Measurements from ENCODE around the gene RBM20. TPM values are rescaled to one million over a fixed set of nuclear protein-coding genes. Genes with fewer than 3 reads are reported as not detected.

Gene RBM20
- total and polyA plus RNA-seq, 2 of the 13 experiments (the other 11 are each of a cell fraction or from before 2014, with no cell fraction given) = 0.02 to 0.22 TPM

GRCh38 chr10:110872145-110872983, 228.2 kb downstream of the RBM20 start (continued):
- TF ChIP-seq ZNF770 (CRISPR knock-in tag; IDR thresholded peaks at IDR 0.05) (0 out of 2 replicates have a peak, but pooled peaks have one; percentile 10), SP1 (IDR thresholded peaks at IDR 0.05) (no peak), SP1 (CRISPR knock-in tag; IDR thresholded peaks at IDR 0.05) (0 out of 2 replicates have a peak, but pooled peaks have one; percentile 23), ZBTB8A (CRISPR knock-in tag; IDR thresholded peaks at IDR 0.05; ENCODE audit: borderline replicate concordance, low read depth) (no peak), HOXA5 (CRISPR knock-in tag; IDR thresholded peaks at IDR 0.05) (peak; percentile 48), FOXJ3 (CRISPR knock-in tag; IDR thresholded peaks at IDR 0.05; ENCODE audit: borderline replicate concordance) (no peak), ZNF264 (CRISPR knock-in tag; IDR thresholded peaks at IDR 0.05) (no peak), MTF2 (CRISPR knock-in tag; IDR thresholded peaks at IDR 0.05; ENCODE audit: borderline replicate concordance) (no peak), FOXK2 (IDR thresholded peaks at IDR 0.05) (no peak), CBX1 (IDR thresholded peaks at IDR 0.05; ENCODE audit: low read depth) (no peak), ZNF720 (CRISPR knock-in tag; IDR thresholded peaks at IDR 0.05) (no peak)
- TF ChIP-seq, protein P1, sequence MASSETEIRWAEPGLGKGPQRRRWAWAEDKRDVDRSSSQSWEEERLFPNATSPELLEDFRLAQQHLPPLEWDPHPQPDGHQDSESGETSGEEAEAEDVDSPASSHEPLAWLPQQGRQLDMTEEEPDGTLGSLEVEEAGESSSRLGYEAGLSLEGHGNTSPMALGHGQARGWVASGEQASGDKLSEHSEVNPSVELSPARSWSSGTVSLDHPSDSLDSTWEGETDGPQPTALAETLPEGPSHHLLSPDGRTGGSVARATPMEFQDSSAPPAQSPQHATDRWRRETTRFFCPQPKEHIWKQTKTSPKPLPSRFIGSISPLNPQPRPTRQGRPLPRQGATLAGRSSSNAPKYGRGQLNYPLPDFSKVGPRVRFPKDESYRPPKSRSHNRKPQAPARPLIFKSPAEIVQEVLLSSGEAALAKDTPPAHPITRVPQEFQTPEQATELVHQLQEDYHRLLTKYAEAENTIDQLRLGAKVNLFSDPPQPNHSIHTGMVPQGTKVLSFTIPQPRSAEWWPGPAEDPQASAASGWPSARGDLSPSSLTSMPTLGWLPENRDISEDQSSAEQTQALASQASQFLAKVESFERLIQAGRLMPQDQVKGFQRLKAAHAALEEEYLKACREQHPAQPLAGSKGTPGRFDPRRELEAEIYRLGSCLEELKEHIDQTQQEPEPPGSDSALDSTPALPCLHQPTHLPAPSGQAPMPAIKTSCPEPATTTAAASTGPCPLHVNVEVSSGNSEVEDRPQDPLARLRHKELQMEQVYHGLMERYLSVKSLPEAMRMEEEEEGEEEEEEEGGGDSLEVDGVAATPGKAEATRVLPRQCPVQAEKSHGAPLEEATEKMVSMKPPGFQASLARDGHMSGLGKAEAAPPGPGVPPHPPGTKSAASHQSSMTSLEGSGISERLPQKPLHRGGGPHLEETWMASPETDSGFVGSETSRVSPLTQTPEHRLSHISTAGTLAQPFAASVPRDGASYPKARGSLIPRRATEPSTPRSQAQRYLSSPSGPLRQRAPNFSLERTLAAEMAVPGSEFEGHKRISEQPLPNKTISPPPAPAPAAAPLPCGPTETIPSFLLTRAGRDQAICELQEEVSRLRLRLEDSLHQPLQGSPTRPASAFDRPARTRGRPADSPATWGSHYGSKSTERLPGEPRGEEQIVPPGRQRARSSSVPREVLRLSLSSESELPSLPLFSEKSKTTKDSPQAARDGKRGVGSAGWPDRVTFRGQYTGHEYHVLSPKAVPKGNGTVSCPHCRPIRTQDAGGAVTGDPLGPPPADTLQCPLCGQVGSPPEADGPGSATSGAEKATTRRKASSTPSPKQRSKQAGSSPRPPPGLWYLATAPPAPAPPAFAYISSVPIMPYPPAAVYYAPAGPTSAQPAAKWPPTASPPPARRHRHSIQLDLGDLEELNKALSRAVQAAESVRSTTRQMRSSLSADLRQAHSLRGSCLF (CRISPR knock-in tag; IDR thresholded peaks at IDR 0.05; ENCODE audit: borderline replicate concordance) = no peak
- TF ChIP-seq, protein P2, sequence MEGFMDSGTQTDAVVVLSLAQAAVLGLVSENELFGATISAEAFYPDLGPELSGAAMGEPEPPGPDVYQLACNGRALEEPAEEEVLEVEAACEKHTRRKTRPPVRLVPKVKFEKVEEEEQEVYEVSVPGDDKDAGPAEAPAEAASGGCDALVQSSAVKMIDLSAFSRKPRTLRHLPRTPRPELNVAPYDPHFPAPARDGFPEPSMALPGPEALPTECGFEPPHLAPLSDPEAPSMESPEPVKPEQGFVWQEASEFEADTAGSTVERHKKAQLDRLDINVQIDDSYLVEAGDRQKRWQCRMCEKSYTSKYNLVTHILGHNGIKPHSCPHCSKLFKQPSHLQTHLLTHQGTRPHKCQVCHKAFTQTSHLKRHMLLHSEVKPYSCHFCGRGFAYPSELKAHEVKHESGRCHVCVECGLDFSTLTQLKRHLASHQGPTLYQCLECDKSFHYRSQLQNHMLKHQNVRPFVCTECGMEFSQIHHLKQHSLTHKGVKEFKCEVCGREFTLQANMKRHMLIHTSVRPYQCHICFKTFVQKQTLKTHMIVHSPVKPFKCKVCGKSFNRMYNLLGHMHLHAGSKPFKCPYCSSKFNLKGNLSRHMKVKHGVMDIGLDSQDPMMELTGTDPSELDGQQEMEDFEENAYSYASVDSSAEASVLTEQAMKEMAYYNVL (CRISPR knock-in tag; IDR thresholded peaks at IDR 0.05; ENCODE audit: borderline replicate concordance) = no peak
- TF ChIP-seq, protein P3, sequence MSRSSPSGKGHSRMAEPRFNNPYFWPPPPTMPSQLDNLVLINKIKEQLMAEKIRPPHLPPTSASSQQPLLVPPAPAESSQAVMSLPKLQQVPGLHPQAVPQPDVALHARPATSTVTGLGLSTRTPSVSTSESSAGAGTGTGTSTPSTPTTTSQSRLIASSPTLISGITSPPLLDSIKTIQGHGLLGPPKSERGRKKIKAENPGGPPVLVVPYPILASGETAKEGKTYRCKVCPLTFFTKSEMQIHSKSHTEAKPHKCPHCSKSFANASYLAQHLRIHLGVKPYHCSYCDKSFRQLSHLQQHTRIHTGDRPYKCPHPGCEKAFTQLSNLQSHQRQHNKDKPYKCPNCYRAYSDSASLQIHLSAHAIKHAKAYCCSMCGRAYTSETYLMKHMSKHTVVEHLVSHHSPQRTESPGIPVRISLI (CRISPR knock-in tag; IDR thresholded peaks at IDR 0.05; ENCODE audit: borderline replicate concordance) = peak; percentile 55; the same call in 1 of the 2 replicates
